Spinal cord (tissue), 10 donors: ENCODE results near the gene C11orf97. TPM values are rescaled to one million over a fixed set of nuclear protein-coding genes. Genes with fewer than 3 reads are reported as not detected.
"Not testable (repeated sequence)": the region's sequence is repeated elsewhere in the genome, so short reads cannot be mapped to it uniquely, and the experiment has no call there.

Experiments used
- DNase-seq, 6 donors: peaks; one replicate each; pipeline versions ENCODE4 v3.0.0 to v3.0.0-alpha.2; 2013 to 2015; ENCODE audit warnings: low spot score in 6 of 6, low read depth in 4 of 6
- H3K27ac ChIP-seq: one replicate; pipeline ENCODE4 v1.5.1; 2013; ENCODE audit warnings: low read depth, low read length, control low read depth
- H3K27me3 ChIP-seq: one replicate; pipeline ENCODE4 v1.6.1; 2013; ENCODE audit warnings: low read length; ENCODE audit not compliant: control insufficient read depth, insufficient read depth
- H3K36me3 ChIP-seq: one replicate; pipeline ENCODE4 v1.6.1; 2013; ENCODE audit warnings: low read length; ENCODE audit not compliant: control insufficient read depth, insufficient read depth
- H3K4me1 ChIP-seq: one replicate; pipeline ENCODE4 v1.6.1; 2013; ENCODE audit warnings: low read length; ENCODE audit not compliant: control insufficient read depth, insufficient read depth
- H3K4me3 ChIP-seq: one replicate; pipeline ENCODE4 v1.5.1; 2013; ENCODE audit warnings: low read depth, low read length, control low read depth
- H3K9me3 ChIP-seq: one replicate; pipeline ENCODE4 v1.6.1; 2013; ENCODE audit warnings: low read length; ENCODE audit not compliant: control insufficient read depth, insufficient read depth
- WGBS: methylation state at CpG from one replicate; pipeline ENCODE4 v1.1.5; 2013; ENCODE audit warnings: missing lambda C conversion rate; ENCODE audit not compliant: insufficient coverage; 5-methylcytosine and 5-hydroxymethylcytosine counted together
- polyA plus RNA-seq, 2 donors: library from polyadenylated mRNA; unstranded; fragments of 120-200 nt; gene quantifications; one replicate each; pipeline ENCODE4 v1.2.1, GENCODE V29; 2013; ENCODE audit not compliant: insufficient read length in 2 of 2
- total RNA-seq, 2 donors: library from RNA; depleted of rRNA in 1 of 2; stranded (reverse); fragments of 120-200 nt in 1 of 2; fragments of >200 nt in 1 of 2; gene quantifications; one replicate each; pipeline versions ENCODE4 v1.2.3 to v1.2.4, GENCODE V29; 2013 to 2014
- donor health status: healthy.

Gene C11orf97
- total and polyA plus RNA-seq, 4 donors, result 0.69 to 4.7 (median 1.3) TPM

- no peak overlapping the region for H3K27ac ChIP-seq
- WGBS, result 100% methylated on average over 1 of the region's 1 CpG
- no peaks in the 10 kb centered on the region for H3K9me3 ChIP-seq
- no peaks in the 10 kb centered on the region for H3K36me3 ChIP-seq
- H3K27me3 ChIP-seq, result no peaks in the 10 kb centered on the region
- no peaks in the 10 kb centered on the region for H3K4me1 ChIP-seq
- no peak for DNase-seq
- H3K4me3 ChIP-seq, result no peak overlapping the region
Observed at GRCh38 chr11:94553938-94554337, 41.7 kb downstream of the C11orf97 start.

- not testable (repeated sequence) for H3K9me3 ChIP-seq, H3K36me3 ChIP-seq, H3K4me1 ChIP-seq, DNase-seq, H3K27me3 ChIP-seq, H3K4me3 ChIP-seq, H3K27ac ChIP-seq
- 100% methylated on average over 4 of the region's 8 CpGs for WGBS
Observed at GRCh38 chr11:94555752-94556329, 43.6 kb downstream of the C11orf97 start.

- H3K9me3 ChIP-seq, result no peaks in the 10 kb centered on the region
- no peaks in the 10 kb centered on the region for H3K36me3 ChIP-seq
- no peak for DNase-seq
- no peaks in the 10 kb centered on the region for H3K27me3 ChIP-seq
- no peak overlapping the region for H3K27ac ChIP-seq
- H3K4me1 ChIP-seq, result no peaks in the 10 kb centered on the region
- H3K4me3 ChIP-seq, result no peak overlapping the region
Observed at GRCh38 chr11:94557421-94557820, 45.2 kb downstream of the C11orf97 start.

GRCh38 chr11:94557992-94558391 lies 45.7 kb downstream of the C11orf97 start:
- WGBS, result no CpG with 5 or more reads among the region's 1 CpG
- DNase-seq, result no peak
- Histone ChIP-seq H3K27ac (no peak overlapping the region), H3K4me3 (no peak overlapping the region), H3K4me1 (no peaks in the 10 kb centered on the region), H3K27me3 (no peaks in the 10 kb centered on the region), H3K36me3 (no peaks in the 10 kb centered on the region), H3K9me3 (no peaks in the 10 kb centered on the region)

GRCh38 chr11:94558468-94558867 lies 46.2 kb downstream of the C11orf97 start:
- H3K27me3 ChIP-seq, result no peaks in the 10 kb centered on the region
- no CpG with 5 or more reads among the region's 1 CpG for WGBS
- no peak overlapping the region for H3K27ac ChIP-seq
- no peak overlapping the region for H3K4me3 ChIP-seq
- no peaks in the 10 kb centered on the region for H3K9me3 ChIP-seq
- DNase-seq, result no peak
- no peaks in the 10 kb centered on the region for H3K36me3 ChIP-seq
- H3K4me1 ChIP-seq, result no peaks in the 10 kb centered on the region

GRCh38 chr11:94558932-94559331 lies 46.7 kb downstream of the C11orf97 start:
- DNase-seq, result no peak
- no peak overlapping the region for H3K27ac ChIP-seq
- WGBS, result no CpG with 5 or more reads among the region's 4 CpGs
- H3K27me3 ChIP-seq, result no peaks in the 10 kb centered on the region
- H3K4me3 ChIP-seq, result no peak overlapping the region
- no peaks in the 10 kb centered on the region for H3K36me3 ChIP-seq
- H3K4me1 ChIP-seq, result no peaks in the 10 kb centered on the region
- no peaks in the 10 kb centered on the region for H3K9me3 ChIP-seq

- H3K27me3 ChIP-seq, result no peaks in the 10 kb centered on the region
- H3K4me1 ChIP-seq, result no peaks in the 10 kb centered on the region
- H3K36me3 ChIP-seq, result no peaks in the 10 kb centered on the region
- H3K4me3 ChIP-seq, result no peak overlapping the region
- H3K9me3 ChIP-seq, result no peaks in the 10 kb centered on the region
- no CpG with 5 or more reads among the region's 2 CpGs for WGBS
- no peak for DNase-seq
- no peak overlapping the region for H3K27ac ChIP-seq
Observed at GRCh38 chr11:94559361-94559760, 47.1 kb downstream of the C11orf97 start.

DNA sequence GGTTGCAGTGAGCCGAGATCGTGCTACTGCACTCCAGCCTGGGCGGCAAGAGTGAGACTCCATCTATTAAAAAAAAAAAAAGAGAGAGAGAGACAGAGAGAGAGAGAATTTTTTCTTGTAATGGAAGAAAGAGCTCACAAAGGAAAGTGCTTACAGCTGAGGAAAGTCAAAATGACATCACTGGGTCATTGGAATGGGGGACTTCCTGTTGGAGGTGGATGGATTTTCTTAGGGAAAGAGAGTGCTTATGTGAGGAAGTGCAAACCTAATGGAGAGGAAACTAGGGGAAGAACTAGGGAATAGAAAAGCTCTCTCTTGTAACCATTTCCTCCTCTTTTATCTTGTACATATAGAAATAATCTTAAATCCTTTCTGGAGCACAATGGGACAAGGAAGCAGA lies 48.6 kb downstream of the C11orf97 start:
- no peaks in the 10 kb centered on the region for H3K27me3 ChIP-seq
- H3K9me3 ChIP-seq, result no peaks in the 10 kb centered on the region
- no peaks in the 10 kb centered on the region for H3K36me3 ChIP-seq
- H3K4me1 ChIP-seq, result no peaks in the 10 kb centered on the region
- no peak overlapping the region for H3K27ac ChIP-seq
- DNase-seq, result no peak
- H3K4me3 ChIP-seq, result no peak overlapping the region
- WGBS, result 100% methylated on average over 1 of the region's 3 CpGs

- H3K4me3 ChIP-seq, result no peak overlapping the region
- H3K36me3 ChIP-seq, result no peaks in the 10 kb centered on the region
- no peak for DNase-seq
- H3K27me3 ChIP-seq, result no peaks in the 10 kb centered on the region
- 92% methylated on average over 1 of the region's 4 CpGs for WGBS
- H3K27ac ChIP-seq, result no peak overlapping the region
- H3K4me1 ChIP-seq, result no peaks in the 10 kb centered on the region
- H3K9me3 ChIP-seq, result no peaks in the 10 kb centered on the region
Observed at GRCh38 chr11:94563176-94563847, 51.1 kb downstream of the C11orf97 start.

DNA sequence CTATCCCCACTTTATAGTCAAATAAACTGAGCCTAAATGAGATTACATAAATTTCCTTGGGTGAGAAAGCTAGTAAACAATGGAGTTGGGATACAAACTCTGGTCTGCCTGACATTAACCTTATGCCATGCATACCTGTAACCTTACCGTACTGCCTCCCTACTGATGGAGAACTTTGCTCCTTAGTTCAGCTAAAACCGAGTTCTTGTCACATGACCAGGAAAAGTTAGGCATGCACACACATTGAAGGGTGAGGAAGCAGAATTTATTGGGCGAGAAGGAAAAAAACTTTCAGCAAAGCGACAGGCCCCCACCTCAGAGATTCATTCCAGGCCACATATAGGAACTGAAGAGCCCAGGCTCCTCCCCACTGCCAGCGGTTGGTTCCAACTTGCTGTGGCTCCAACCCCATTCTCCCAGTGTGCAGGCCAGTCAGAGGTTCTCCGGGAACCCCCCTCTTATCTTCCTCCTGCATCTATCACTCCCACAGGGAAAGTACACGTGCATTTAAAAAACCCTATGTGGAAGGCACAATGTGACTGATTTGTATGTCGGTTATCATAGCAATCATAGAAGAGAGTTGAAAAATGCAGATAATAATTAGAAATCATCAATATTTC lies 51.7 kb downstream of the C11orf97 start:
- WGBS, result 88% methylated on average over 3 of the region's 8 CpGs
- H3K4me1 ChIP-seq, result no peaks in the 10 kb centered on the region
- no peaks in the 10 kb centered on the region for H3K36me3 ChIP-seq
- no peaks in the 10 kb centered on the region for H3K9me3 ChIP-seq
- DNase-seq, result no peak
- no peak overlapping the region for H3K4me3 ChIP-seq
- H3K27ac ChIP-seq, result no peak overlapping the region
- H3K27me3 ChIP-seq, result no peaks in the 10 kb centered on the region
